Glomerular endothelial cell (primary cell): Measurements from ENCODE around the gene NOS1AP. TPM values are rescaled to one million over a fixed set of nuclear protein-coding genes. Genes with fewer than 3 reads are reported as not detected.

Experiments used
- DNase-seq: peaks from one replicate; pipeline ENCODE4 v3.0.0-alpha.2; 2011; ENCODE audit warnings: low read depth, low spot score; ENCODE audit errors: extremely low read depth
- total RNA-seq: library from RNA; depleted of rRNA; stranded (reverse); fragments of >200 nt; gene quantifications from 2 replicates; pipeline ENCODE4 v1.2.3, GENCODE V29; 2015

NOS1AP gene
- total RNA-seq, 1 donor from 2014 or later = 2.0 TPM

GRCh38 chr1:162087111-162087510 lies 17.6 kb downstream of the NOS1AP start:
- DNase-seq = no peak

GRCh38 chr1:162087574-162087973 lies 18.1 kb downstream of the NOS1AP start:
- no peak for DNase-seq

- DNase-seq = no peak
Measured at GRCh38 chr1:162088281-162088969, 18.9 kb downstream of the NOS1AP start.

GRCh38 chr1:162089748-162090147 lies 20.3 kb downstream of the NOS1AP start:
- no peak for DNase-seq

- no peak for DNase-seq
Measured at GRCh38 chr1:162090378-162090777, 20.9 kb downstream of the NOS1AP start.

- DNase-seq = no peak
Measured at GRCh38 chr1:162091681-162092524, 22.4 kb downstream of the NOS1AP start.

GRCh38 chr1:162093095-162093494 lies 23.6 kb downstream of the NOS1AP start:
- no peak for DNase-seq

GRCh38 chr1:162094271-162094670 lies 24.8 kb downstream of the NOS1AP start:
- no peak for DNase-seq

- DNase-seq = no peak
Measured at GRCh38 chr1:162094723-162095122, 25.2 kb downstream of the NOS1AP start.

GRCh38 chr1:162107911-162108310 lies 38.4 kb downstream of the NOS1AP start:
- DNase-seq = no peak

GRCh38 chr1:162108426-162108825 lies 38.9 kb downstream of the NOS1AP start:
- DNase-seq = no peak

- DNase-seq = no peak
Measured at GRCh38 chr1:162110910-162111309, 41.4 kb downstream of the NOS1AP start.

GRCh38 chr1:162111572-162111971 lies 42.1 kb downstream of the NOS1AP start:
- DNase-seq = no peak

- no peak for DNase-seq
Measured at GRCh38 chr1:162113419-162113818, 43.9 kb downstream of the NOS1AP start.

- no peak for DNase-seq
Measured at GRCh38 chr1:162117039-162117774, 47.7 kb downstream of the NOS1AP start.

- DNase-seq = no peak
Measured at GRCh38 chr1:162118063-162118462, 48.6 kb downstream of the NOS1AP start.

GRCh38 chr1:162128693-162129356 lies 59.3 kb downstream of the NOS1AP start:
- no peak for DNase-seq

GRCh38 chr1:162130308-162130707 lies 60.8 kb downstream of the NOS1AP start:
- DNase-seq = no peak

- DNase-seq = no peak
Measured at GRCh38 chr1:162131400-162132321, 62.2 kb downstream of the NOS1AP start.

- DNase-seq = peak; percentile 5
Measured at GRCh38 chr1:162133566-162133965, 64.1 kb downstream of the NOS1AP start.
